Stimulated activated CD8-positive, alpha-beta memory T cell treated with anti-CD3 and anti-CD28 coated beads, Interleukin-7, amount 100 ng/mL, for 48 hours (primary cell): Measurements from ENCODE around the gene S100A14.
"Not testable (repeated sequence)": the region's sequence is repeated elsewhere in the genome, so short reads cannot be mapped to it uniquely, and the experiment has no call there.

Experiments
- DNase-seq, 2 donors: peaks; one replicate each; pipeline ENCODE4 v3.0.0-alpha.2; 2020; ENCODE audit warnings: low read depth in 1 of 2; ENCODE audit errors: extremely low read depth in 1 of 2

Gene S100A14

DNA sequence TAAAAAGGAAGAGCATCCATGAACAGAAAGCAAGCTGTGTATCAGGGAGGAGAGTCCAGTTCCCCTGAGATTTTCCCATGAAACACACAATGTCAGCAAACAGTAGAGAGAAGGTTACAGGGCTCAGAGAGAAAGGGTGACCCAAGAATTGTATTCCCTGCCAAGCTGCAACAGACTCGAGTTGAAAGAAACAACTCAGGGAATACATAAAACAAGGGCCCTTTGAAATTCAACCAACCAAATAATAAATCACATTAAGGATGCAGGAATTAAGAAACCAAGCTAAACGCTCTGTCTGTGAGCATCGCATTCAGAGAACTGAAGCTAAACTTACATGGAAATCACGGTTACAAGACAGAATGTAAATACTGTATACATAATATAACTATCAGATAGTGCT lies 23.4 kb downstream of the S100A14 start:
- DNase-seq = no peak

DNA sequence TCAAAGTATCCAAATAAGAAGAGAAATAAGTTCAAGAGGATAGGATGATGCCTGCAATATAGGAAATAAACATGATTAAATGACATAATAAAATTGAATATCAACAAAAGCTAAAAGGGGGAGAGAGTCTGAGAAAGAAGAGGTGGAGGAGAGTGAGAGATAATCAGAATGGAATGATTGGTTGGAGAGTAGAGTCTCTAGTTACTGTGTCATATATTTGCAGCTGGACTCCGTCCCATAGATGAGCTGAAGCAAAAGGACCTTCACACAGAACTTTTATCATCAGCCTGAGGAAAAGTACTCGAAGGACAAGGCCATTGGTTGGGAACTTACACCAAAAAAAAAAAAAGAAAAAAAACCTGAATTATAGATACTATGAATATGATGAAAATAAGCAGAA lies 27.6 kb downstream of the S100A14 start:
- DNase-seq = no peak

DNA sequence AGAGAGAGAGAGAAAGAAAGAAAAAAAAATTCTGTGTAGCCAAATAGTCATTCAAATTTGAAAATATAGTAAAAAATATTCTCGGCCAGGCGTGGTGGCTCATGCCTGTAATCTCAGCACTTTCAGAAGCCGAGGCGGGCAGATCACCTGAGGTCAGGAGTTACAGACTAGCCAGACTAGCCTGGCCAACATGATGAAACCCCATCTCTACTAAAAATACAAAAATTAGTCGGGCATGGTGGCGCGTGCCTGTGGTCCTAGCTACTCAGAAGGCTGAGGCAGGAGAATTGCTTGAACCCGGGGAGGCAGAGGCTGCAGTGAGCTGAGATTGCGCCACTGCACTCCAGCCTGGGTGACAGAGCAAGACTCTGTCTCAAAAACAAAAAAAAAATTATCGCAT lies 28.1 kb downstream of the S100A14 start:
- DNase-seq = not testable (repeated sequence)

DNA sequence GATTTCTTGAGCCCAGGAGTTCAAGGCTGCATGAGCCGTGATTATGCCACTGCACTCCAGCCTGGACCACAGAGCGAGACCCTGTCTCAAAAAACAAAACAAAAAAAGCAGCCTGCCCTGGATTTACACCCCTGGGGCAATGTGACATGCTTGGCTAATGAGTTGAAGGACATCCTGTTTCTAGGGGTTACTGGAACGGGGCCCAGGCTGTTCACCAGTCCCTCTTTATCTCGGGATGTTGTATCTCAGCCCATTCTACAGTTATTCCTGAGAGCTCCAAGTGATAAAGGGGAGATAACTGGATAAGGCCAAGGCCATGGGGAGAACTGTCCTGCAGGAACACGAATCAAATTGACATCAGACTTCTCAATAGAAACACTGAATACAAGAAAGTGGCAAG lies 28.8 kb downstream of the S100A14 start:
- no peak for DNase-seq

DNA sequence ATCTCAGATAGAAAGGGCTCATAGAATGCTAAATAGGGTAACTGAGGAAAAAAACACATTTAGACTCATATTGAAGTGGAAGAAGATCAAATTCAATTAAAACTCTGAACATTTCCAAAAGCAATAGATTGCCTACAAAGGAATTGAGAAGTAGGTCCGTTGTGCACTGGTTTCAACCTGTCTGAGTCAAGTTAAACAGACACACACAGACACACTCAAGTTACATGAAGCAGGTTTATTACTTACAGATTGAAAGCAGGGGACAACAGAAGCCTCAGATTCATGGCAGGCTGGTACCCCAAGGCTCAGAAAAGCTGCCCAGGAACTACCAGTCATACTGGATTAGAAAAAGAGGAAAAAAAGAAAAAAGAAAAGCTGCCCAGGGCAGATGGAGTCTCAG lies 29.8 kb downstream of the S100A14 start:
- no peak for DNase-seq

DNA sequence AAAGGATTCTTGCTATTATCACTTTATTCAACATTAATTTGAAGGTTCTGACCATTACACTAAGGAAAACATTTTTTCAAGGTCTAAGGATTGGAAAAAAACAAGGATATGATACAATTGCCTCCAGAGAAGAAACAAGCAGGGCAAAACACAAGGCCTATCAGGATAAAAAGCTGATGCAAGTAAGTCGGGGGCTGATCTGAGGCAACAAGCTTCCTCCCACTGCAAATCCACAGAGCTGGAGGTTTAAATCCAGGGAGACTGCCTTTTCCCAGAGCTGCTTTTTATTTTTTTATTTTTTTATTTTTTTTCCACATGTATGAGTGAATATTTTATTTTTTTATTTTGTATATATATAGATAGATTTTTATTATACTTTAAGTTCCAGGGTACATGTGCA lies 31.1 kb downstream of the S100A14 start:
- DNase-seq = no peak

DNA sequence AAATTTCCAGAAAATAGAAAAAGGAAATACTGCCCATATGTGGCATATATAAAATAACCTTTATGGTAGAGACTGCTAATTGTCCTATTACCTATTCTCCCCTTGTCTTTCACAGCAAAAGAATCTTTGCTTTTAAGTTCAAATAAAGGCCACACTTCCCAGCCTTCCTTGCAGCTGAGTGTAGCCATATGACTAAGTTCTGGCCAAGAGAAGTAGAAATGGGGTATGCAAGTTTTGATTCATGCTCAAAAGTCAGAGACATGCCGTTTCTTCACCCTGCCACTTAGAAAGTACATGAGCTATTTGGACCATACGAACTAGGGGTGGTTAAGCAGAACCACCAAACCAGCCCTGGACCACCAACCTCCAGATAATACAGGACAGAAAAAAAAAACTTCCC lies 32.1 kb downstream of the S100A14 start:
- no peak for DNase-seq

DNA sequence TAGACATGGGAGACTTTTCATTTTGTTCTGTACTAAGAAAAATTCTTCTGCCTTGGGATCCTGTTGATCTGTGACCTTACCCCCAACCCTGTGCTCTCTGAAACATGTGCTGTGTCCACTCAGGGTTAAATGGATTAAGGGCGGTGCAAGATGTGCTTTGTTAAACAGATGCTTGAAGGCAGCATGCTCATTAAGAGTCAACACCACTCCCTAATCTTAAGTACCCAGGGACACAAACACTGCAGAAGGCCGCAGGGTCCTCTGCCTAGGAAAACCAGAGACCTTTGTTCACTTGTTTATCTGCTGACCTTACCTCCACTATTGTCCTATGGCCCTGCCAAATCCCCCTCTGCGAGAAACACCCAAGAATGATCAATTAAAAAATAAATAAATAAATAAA lies 32.6 kb downstream of the S100A14 start:
- DNase-seq = not testable (repeated sequence)

DNA sequence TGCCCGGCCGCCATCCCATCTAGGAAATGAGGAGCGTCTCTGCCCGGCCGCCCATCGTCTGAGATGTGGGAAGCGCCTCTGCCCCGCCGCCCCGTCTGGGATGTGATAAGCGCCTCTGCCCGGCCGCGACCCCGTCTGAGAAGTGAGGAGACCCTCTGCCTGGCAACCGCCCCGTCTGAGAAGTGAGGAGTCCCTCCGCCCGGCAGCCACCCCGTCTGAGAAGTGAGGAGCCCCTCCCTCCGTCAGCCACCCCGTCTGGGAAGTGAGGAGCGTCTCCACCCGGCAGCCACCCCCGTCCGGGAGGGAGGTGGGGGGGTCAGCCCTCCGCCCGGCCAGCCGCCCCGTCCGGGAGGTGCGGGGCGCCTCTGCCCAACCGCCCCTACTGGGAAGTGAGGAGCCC lies 33.3 kb downstream of the S100A14 start:
- DNase-seq = not testable (repeated sequence)

DNA sequence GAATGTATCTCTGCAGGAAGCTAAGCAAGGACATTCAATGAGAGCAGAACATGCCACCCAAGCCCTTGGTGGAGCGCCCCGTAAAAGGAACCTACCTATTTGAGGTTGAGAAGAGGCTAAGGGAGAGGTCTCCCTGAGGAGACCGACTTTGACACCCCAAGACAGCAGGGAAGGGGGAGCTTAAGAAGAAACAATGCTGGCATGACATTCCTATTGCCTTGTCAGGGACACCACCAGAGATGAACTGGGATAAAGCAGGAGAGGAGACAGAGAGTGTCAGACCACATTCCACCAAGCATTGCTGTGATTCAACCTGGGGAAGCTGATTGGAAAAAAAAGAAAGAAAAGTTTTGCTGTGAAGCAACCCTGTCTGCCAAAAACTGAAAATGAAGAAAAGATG lies 37.2 kb downstream of the S100A14 start:
- DNase-seq = no peak

DNA sequence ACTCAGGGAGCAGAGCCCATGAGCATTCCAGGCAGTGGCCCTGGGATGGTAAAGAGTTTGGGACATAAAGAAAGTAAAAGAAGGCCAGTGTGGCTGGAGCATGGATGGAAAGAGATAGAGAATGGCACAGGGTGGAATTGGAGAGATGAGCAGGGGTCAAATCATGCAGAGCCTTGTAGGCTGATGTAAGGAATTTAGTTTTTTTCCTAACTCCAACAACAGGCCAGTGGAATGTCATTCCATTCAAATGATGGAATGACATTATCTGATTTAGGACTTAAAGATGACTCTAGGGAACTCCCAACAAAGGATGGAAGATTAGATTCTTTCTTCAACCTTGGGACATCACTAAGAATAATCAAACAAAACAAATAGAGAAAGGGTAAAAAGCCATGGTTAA lies 37.6 kb downstream of the S100A14 start:
- DNase-seq = no peak

DNA sequence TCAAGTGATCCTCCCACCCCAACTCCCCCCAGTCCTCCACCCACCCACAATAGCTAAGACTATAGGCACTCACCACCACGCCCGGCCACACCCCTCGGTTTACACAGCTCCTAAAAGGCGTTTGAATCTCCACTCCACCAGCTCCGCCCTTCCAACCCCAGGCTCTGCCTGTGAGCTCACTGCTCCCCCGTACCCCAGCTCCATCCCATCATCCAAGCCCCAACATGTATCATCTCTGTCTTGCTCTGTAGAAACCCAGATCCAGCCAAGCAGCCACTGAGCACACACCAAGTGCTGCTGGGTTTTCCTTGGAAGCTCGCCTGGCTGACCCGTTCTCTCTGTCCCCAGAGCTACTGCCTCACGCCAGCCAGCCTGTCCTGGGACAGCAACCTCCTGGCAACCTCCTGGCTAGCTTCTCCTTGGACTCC lies 38.5 kb downstream of the S100A14 start:
- no peak for DNase-seq

DNA sequence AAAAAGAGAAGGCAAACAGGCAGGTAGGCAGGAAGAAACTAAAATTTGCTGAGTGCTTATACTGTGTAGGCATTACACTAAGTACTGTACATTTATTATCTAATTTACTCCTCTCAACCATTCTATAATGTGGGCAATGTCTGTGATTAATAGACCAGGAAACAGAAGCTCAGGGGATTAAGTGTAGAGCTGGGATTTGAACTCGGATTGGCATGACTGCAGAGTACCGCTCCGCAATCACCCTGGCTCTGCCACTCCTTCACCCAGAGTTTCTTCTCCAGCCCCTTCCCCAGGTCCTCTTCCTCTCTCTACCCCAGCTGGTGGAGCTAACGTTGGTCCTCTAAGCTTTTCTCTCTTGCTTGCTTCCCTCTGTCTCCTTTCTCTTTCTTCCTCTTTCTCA lies 39.0 kb downstream of the S100A14 start:
- DNase-seq = no peak

DNA sequence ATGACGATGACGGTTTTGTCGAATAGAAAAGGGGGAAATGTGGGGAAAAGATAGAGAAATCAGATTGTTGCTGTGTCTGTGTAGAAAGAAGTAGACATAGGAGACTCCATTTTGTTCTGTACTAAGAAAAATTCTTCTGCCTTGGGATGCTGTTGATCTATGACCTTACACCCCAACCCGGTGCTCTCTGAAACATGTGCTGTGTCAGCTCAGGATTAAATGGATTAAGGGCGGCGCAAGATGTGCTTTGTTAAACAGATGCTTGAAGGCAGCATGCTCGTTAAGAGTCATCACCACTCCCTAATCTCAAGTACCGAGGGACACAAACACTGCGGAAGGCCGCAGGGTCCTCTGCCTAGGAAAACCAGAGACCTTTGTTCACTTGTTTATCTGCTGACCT lies 40.6 kb downstream of the S100A14 start:
- not testable (repeated sequence) for DNase-seq

DNA sequence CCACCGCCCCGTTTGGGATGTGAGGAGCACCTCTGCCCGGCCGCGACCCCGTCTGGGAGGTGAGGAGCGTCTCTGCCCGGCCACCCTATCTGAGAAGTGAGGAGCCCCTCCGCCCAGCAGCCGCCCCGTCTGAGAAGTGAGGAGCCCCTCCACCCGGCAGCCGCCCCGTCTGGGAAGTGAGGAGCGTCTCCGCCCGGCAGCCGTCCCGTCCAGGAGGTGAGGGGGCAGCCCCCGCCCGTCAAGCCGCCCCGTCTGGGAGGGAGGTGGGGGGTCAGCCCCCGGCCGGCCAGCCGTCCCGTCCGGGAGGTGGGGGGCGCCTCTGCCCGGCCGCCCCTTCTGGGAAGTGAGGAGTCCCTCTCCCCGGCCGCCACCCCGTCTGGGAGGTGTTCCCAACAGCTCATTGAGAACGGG lies 41.0 kb downstream of the S100A14 start:
- DNase-seq = not testable (repeated sequence)

DNA sequence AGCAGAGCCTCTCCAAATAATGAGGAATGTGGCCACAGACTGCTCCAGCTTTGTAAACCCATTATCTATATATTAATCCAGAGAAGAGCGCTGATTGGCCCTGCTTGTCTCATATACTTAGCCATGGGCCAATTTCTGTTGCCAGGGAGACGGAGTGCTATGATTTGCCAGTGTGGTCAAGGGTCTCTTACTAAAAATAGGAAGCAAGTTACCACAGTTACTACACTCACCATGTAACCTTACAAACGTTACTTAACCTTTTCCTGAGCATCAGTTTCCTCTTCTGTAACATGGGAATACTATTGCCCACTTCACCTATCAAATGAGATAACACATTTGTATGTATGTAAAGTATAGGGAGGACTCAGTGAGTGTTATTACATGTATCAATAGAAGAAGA lies 42.8 kb downstream of the S100A14 start:
- no peak for DNase-seq

DNA sequence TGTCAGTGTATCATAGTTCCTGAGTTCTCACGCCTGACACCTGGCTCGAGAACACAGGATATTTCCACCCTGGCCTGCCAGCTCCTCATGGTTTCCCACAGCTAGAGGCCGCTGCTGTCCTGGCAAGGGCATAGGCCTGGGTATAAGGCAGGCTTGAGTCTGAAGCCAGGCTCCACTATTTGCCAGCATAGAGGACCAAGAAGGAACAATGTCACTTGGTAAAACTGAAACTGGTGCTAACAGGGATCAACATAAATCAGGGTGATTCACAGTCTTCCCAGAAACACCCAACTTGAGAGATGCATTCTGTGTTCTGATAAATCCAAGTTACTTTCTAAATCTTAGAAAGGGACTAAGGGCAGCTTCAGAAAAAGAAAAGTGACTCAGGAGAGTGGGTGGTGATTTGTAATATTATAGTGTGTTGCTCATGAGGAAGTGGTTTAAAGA lies 43.5 kb downstream of the S100A14 start:
- DNase-seq = peak; percentile 25 to 57

DNA sequence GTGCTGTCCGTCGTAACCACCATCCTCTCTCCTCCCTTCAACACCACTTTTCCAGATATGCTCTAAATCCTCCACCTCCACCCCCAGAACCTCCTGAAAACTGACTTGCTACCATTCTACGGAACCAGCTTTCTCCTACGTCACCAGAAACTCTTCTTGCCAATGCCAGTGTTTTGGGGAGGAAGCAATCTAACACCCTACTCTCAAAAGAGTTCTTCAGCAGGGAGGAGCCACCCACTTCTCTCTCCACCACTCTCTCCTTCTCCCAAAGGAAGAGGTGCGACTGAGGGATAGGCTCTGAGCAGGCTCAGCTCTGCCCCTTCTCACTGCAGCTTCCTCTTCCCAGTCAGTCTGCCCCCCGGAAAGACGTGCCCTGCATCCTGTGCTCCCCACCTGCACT lies 44.4 kb downstream of the S100A14 start:
- no peak for DNase-seq

DNA sequence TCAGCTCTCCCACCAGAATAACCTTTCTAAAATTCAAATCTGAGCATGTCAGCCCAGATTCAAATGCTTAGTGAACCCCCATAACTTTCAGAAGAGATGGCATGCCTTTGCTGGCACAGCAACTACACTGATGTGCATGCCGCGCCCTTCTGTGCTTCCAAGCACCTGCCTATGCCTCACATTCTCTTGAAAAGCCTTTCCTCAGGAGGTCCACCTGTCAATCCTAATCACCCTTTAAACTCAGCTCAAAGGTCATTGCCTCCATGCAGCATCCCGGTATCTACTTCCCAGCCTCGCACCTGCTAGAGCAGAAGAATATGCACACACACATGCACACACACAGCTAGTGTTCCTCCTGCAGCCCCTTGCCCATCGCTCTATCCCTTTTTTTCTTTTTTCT lies 45.3 kb downstream of the S100A14 start:
- DNase-seq = no peak

DNA sequence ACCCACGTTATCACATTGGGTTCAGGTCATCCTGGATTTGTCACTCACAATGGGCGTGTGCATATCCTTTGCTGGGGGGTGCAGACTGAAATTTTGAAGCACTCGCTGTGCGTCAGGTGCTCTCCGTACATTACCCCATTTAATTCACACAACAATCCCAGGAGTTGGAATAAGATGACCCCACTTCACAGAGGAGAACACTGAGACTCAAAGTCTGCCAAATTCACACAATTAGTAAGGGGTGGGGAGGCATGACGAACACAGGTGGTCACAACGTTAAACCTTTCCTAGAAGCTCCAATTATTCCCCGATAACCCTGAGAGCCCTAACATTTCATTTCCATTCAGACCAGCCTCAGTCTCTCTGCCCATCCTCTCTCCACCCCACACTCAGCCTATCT lies 46.7 kb downstream of the S100A14 start:
- no peak for DNase-seq

DNA sequence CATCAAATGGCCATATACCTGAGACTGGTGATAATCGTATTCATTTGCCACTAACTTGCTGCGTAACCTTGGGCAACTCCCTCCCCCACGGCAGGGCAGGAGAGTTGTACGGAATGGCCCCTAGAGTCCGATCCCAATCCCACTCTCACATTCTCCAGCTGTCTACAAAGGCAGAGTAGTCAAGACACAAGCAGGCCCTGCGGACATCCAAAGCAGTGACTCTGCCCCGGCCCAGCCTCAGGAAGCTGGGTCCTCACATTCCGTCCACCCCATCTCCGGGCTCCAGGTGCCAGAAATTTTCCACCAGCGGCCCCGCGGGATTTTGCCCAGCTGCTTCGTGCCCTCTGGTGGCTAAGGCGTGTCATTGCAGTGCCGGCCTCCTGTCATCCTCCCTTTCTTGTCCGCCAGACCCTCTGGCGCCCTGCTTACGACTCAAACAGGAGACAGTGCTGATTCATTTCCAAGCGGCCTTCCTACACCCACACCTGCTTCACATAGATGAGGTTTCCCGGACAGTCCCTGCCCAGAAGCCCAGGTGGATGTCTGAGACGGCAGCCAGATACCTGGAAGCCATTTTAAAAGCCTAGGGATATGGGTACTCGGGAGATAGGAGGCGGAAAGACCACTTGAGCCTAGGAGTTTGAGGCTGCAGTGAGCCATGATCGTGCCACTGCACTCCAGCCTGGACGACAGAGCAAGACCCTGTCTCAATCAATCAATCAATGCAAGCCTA lies 47.6 kb downstream of the S100A14 start:
- DNase-seq = peak; percentile 66 to 82

DNA sequence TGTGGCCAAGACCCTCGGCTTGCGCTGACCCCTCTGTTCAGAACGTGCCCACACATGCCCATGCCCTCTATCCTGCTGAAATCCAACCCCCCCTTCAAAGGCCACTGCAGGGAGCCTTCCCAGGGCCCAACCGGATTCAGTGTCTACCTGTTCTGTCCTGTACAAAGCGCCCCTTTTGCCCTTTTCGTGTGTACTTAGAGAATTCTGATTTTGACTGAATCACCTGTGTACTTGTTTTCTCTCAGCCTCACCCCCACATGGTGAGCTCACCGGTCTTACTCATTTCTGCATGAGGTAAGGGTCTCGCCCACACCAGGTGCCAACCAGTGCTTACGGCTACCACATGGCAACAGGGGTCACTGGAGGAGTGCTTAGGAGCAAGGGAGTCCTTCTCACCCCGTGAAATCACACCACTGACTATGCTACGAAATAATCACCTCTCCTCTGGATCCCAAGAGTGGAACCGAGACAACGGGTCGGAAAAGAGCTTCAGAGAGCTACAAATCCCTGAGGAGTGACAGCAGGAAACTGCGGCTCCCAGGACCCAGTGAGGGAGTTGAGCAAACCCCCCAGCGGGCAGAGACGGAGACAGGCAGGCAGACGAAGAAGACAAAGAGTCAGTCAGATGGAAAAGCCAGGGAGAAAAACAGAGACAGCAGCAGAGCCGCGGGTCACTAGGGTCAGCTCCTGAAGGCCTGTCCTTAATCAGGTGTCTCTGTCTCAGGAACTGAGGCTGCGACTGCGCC lies 48.3 kb downstream of the S100A14 start:
- peak in 1 of 2 donors; percentile 78 for DNase-seq
